Transverse colon (tissue), 3 donors: ENCODE measurements around the gene PDZD2.

Experiments used
- POLR2A ChIP-seq: fragments of 450-650 bp; IDR thresholded peaks from one replicate; pipeline ENCODE4 v1.6.1; 2016; ENCODE audit warnings: antibody characterized with exemption, mild to moderate bottlenecking, moderate library complexity
- TF ChIP-seq, protein P1 (sequence below), 5 experiments: fragments of 200-600 bp in 3 of 5; fragments of 450-650 bp in 2 of 5; sonication (generic) in 3 of 5; IDR thresholded peaks; 1 replicate in 2 of 5; 2 replicates in 3 of 5; pipeline ENCODE4 v1.5.1; 2016 to 2017; ENCODE audit warnings: antibody characterized with exemption in 5 of 5, inconsistent platforms in 3 of 5, mild to moderate bottlenecking in 2 of 5, moderate library complexity in 1 of 5

DNA sequence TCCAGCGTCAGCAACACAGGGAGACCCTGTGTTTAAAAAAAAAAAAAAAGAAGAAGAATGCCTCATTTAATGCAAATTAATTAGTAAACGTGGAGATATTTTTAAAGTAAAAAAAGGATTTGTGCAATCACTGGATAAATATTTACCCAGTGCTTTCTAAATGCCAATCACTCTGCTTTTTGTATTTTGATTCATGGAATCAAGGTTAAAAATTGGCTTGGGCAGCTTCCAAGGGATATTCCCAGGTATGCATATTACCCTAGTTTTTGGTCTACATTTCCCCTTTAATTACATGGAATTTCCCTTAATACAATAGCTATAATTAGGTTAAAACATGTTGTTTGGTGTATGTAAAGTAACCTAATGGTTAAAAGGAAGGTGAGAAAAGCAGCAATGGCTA lies 31.4 kb upstream of the PDZD2 start:
- TF ChIP-seq POLR2A = no peak
- TF ChIP-seq, protein P1, sequence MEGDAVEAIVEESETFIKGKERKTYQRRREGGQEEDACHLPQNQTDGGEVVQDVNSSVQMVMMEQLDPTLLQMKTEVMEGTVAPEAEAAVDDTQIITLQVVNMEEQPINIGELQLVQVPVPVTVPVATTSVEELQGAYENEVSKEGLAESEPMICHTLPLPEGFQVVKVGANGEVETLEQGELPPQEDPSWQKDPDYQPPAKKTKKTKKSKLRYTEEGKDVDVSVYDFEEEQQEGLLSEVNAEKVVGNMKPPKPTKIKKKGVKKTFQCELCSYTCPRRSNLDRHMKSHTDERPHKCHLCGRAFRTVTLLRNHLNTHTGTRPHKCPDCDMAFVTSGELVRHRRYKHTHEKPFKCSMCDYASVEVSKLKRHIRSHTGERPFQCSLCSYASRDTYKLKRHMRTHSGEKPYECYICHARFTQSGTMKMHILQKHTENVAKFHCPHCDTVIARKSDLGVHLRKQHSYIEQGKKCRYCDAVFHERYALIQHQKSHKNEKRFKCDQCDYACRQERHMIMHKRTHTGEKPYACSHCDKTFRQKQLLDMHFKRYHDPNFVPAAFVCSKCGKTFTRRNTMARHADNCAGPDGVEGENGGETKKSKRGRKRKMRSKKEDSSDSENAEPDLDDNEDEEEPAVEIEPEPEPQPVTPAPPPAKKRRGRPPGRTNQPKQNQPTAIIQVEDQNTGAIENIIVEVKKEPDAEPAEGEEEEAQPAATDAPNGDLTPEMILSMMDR (IDR thresholded peaks at IDR 0.05) = no peak
